ENCODE results near the gene KMT2B.

The KMT2B gene

GRCh38 chr19:35729021-35729420 is 11.2 kb downstream of the KMT2B start:
- no peak for DNase-seq

- no peak for DNase-seq
Observed at GRCh38 chr19:35729763-35730162, 12.0 kb downstream of the KMT2B start.

GRCh38 chr19:35730326-35730725 is 12.5 kb downstream of the KMT2B start:
- no peak for DNase-seq

- DNase-seq, result no peak
Observed at GRCh38 chr19:35731353-35731752, 13.6 kb downstream of the KMT2B start.

- DNase-seq, result no peak
Observed at GRCh38 chr19:35731779-35732405, 14.1 kb downstream of the KMT2B start.

GRCh38 chr19:35732540-35733179 is 14.9 kb downstream of the KMT2B start:
- no peak for DNase-seq

GRCh38 chr19:35733180-35734125 is 15.7 kb downstream of the KMT2B start:
- no peak for DNase-seq

GRCh38 chr19:35734273-35734672 is 16.5 kb downstream of the KMT2B start:
- DNase-seq, result no peak

- no peak for DNase-seq
Observed at GRCh38 chr19:35734889-35735288, 17.1 kb downstream of the KMT2B start.

GRCh38 chr19:35736913-35737886 is 19.4 kb downstream of the KMT2B start:
- no peak for DNase-seq

- no peak for DNase-seq
Observed at GRCh38 chr19:35738021-35738886, 20.5 kb downstream of the KMT2B start.

- no peak for DNase-seq
Observed at GRCh38 chr19:35738887-35739229, 21.1 kb downstream of the KMT2B start.

GRCh38 chr19:35739275-35740107 is 21.7 kb downstream of the KMT2B start:
- DNase-seq, result no peak

- DNase-seq, result no peak
Observed at GRCh38 chr19:35740108-35740422, 22.3 kb downstream of the KMT2B start.

- peak; percentile 92 for DNase-seq
Observed at GRCh38 chr19:35740423-35741202, 22.8 kb downstream of the KMT2B start.

- DNase-seq, result no peak
Observed at GRCh38 chr19:35741203-35741515, 23.4 kb downstream of the KMT2B start.

GRCh38 chr19:35742121-35742724 is 24.4 kb downstream of the KMT2B start, which contains the start of gene IGFLR1:
Gene IGFLR1 (minus strand): TSS chr19:35742452. CDS start chr19:35741180, 1,272 bp downstream.
- DNase-seq, result peak; percentile 61

- no peak for DNase-seq
Observed at GRCh38 chr19:35743640-35744429, 26.0 kb downstream of the KMT2B start.

All from GF-D8 (cell line).